Right cardiac atrium (tissue), 5 donors: Measurements from ENCODE around the gene DSTYK. TPM values are rescaled to one million over a fixed set of nuclear protein-coding genes. Genes with fewer than 3 reads are reported as not detected.

Experiments
- ATAC-seq, 2 donors: fragments of 200-7000 bp; cut with Tn5 transposase; one replicate each; pipeline versions ENCODE4 v1.8.0 to v1.9.1; 2020; ENCODE audit warnings: moderate library complexity in 2 of 2, mild to moderate bottlenecking in 1 of 2
- DNase-seq, 3 donors: peaks; one replicate each; pipeline ENCODE4 v3.0.0-alpha.2; 2020
- H3K27ac ChIP-seq: one replicate; pipeline ENCODE4 v1.5.1; 2013; ENCODE audit warnings: mild to moderate bottlenecking, low read length, control low read depth, moderate library complexity
- H3K27me3 ChIP-seq: one replicate; pipeline ENCODE4 v1.6.1; 2013; ENCODE audit not compliant: control insufficient read depth, insufficient read depth
- H3K4me1 ChIP-seq: one replicate; pipeline ENCODE4 v1.6.1; 2013; ENCODE audit warnings: low read length; ENCODE audit not compliant: control insufficient read depth, insufficient read depth
- H3K4me3 ChIP-seq: one replicate; pipeline ENCODE4 v1.5.1; 2013; ENCODE audit warnings: low read length, control low read depth
- H3K9me3 ChIP-seq: one replicate; pipeline ENCODE4 v1.6.1; 2013; ENCODE audit warnings: low read length; ENCODE audit not compliant: control insufficient read depth
- WGBS: extraction: QIAGEN DNeasy Blood & Tissue Kit; methylation state at CpG from one replicate; pipeline ENCODE4 v1.1.7; 2013; 5-methylcytosine and 5-hydroxymethylcytosine counted together
- intact Hi-C, 4 donors: fragments of 100-400 bp; cut with DNase I; formaldehyde crosslinking; loops; one replicate each; pipeline versions ENCODE4 v1.11.0 to v1.14.0; 2022 to 2023
- long read RNA-seq, 4 donors: library from polyadenylated mRNA; unstranded; transcript quantifications; one replicate each; pipeline ENCODE4 v2.0.0, GENCODE V29; 2020 to 2021
- polyA plus RNA-seq: library from polyadenylated mRNA; stranded (reverse); fragments of 200-250 nt; gene quantifications from one replicate; pipeline ENCODE4 v1.2.3, GENCODE V29; 2013
- total RNA-seq, 4 donors: library from RNA; stranded (reverse); fragmentation: NEBNext Ultra II Directional; extraction: Animal tissue kit (Norgen Biotek cat#: 25700); gene quantifications; one replicate each; pipeline ENCODE4 v1.2.1, GENCODE V29; 2021
- donor health status: healthy with polysubstance abuse.
- donor health status: DM: no; HTN: yes; CAD: no.
- donor health status: DM: no; HTN: no; CAD: no.
- donor health status: DM: no; HTN: yes; CAD: no; lungs with severe emphysema.
- donor health status: DM: yes; HTN: yes; CAD: no.

The DSTYK gene, protein sequence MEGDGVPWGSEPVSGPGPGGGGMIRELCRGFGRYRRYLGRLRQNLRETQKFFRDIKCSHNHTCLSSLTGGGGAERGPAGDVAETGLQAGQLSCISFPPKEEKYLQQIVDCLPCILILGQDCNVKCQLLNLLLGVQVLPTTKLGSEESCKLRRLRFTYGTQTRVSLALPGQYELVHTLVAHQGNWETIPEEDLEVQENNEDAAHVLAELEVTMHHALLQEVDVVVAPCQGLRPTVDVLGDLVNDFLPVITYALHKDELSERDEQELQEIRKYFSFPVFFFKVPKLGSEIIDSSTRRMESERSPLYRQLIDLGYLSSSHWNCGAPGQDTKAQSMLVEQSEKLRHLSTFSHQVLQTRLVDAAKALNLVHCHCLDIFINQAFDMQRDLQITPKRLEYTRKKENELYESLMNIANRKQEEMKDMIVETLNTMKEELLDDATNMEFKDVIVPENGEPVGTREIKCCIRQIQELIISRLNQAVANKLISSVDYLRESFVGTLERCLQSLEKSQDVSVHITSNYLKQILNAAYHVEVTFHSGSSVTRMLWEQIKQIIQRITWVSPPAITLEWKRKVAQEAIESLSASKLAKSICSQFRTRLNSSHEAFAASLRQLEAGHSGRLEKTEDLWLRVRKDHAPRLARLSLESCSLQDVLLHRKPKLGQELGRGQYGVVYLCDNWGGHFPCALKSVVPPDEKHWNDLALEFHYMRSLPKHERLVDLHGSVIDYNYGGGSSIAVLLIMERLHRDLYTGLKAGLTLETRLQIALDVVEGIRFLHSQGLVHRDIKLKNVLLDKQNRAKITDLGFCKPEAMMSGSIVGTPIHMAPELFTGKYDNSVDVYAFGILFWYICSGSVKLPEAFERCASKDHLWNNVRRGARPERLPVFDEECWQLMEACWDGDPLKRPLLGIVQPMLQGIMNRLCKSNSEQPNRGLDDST
- total RNA-seq: 10 to 100 TPM in 1 of 4 donors, 1 to 10 TPM in 3; 7.9 to 10.1 (median 8.6) TPM
- 4.9 TPM for polyA plus RNA-seq
- long read RNA-seq, donor 1, full-length matches to known transcripts: 19 of 40 reads
- long read RNA-seq, donor 1, partial matches to known transcripts: 11 of 40 reads
- long read RNA-seq, donor 1, other reads (novel, unspliced or antisense): 10 of 40 reads
- long read RNA-seq, donor 2, full-length matches to known transcripts: 7 of 12 reads
- long read RNA-seq, donor 2, partial matches to known transcripts: 2 of 12 reads
- long read RNA-seq, donor 2, other reads (novel, unspliced or antisense): 3 of 12 reads
- long read RNA-seq, donor 3, full-length matches to known transcripts: 18 of 36 reads
- long read RNA-seq, donor 3, partial matches to known transcripts: 6 of 36 reads
- long read RNA-seq, donor 3, other reads (novel, unspliced or antisense): 12 of 36 reads
- long read RNA-seq, donor 4, full-length matches to known transcripts: 5 of 6 reads
- long read RNA-seq, donor 4, partial matches to known transcripts: 0 of 6 reads
- long read RNA-seq, donor 4, other reads (novel, unspliced or antisense): 1 of 6 reads

DNA sequence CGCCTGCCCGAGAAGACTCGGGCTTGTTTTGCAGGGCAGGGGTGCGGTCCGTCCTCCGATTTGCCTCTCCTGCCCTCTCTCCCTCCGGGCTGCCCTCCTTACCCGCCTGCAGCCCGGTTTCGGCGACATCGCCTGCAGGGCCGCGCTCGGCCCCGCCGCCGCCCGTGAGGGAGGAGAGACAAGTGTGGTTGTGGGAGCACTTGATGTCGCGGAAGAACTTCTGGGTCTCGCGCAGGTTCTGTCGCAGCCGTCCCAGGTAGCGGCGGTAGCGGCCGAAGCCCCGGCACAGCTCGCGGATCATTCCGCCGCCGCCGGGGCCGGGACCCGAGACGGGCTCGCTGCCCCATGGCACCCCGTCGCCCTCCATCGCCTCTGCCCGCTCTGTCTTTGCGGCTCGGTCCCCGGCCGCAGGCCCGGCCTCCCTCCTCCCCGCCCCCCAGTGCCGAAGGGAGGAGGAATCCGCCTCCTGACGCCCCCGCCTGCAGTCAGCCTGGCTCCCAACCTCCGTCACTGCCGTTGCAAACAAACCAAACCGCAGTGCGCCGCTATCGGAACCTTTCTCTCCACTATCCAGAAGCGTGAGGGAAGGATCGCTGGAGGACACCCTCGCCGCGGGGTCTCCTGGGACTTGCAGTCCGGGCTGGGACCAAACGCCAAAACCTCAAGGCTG lies at the start of gene DSTYK:
Gene DSTYK, minus strand, starts transcription at position 534 of the 670 bp plus-strand sequence. Its CDS starts 167 bp downstream, at position 367.
- WGBS: under 1% methylated on average over 67 of the region's 67 CpGs
- DNase-seq: peak; percentile 95 to 97 (median 97)
- intact Hi-C loops: no loop called here
- Histone ChIP-seq H3K27ac (peak within 1 kb of the TSS; percentile 54), H3K4me1 (no peaks in the 10 kb centered on the region), H3K27me3 (no peaks in the 10 kb centered on the region), H3K4me3 (peak within 1 kb of the TSS; percentile 77), H3K9me3 (no peaks in the 10 kb centered on the region)
- ATAC-seq: peak; percentile 98 to 99

DNA sequence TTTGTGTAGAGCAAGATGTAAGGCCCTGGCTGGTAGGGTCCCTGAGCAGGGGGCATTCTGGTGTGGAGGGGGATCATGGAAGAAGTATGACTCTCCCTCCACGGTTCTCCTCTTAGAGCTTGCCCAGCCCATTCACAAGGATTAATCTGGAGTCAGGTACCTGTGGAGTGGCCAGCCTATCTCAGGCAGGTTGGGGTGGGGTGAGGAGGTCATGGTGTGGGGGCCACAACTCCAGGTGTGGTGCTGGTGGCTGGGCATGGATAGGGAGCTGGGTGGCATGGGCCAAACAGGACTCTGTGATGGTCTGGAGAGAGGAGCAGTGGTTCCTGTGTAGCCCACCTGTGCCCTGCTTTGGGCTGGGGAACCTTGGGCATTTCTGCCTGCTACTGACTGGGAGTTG lies 48.5 kb upstream of the DSTYK start:
- no peak for DNase-seq
- H3K27ac ChIP-seq: no peak overlapping the region
- peaks cover 15% of the 10 kb centered on the region for H3K4me1 ChIP-seq
- no peaks in the 10 kb centered on the region for H3K27me3 ChIP-seq
- no peak overlapping the region for H3K4me3 ChIP-seq
- ATAC-seq: no peak
- no peaks in the 10 kb centered on the region for H3K9me3 ChIP-seq
- intact Hi-C loops: loop anchor here (5.0 to 10.0 kb wide), 6 partner anchors 75 to 278 kb away; partner anchors contain the start of gene RBBP5 (in 2 of the 4)
- WGBS: 61% methylated on average over 1 of the region's 1 CpG

DNA sequence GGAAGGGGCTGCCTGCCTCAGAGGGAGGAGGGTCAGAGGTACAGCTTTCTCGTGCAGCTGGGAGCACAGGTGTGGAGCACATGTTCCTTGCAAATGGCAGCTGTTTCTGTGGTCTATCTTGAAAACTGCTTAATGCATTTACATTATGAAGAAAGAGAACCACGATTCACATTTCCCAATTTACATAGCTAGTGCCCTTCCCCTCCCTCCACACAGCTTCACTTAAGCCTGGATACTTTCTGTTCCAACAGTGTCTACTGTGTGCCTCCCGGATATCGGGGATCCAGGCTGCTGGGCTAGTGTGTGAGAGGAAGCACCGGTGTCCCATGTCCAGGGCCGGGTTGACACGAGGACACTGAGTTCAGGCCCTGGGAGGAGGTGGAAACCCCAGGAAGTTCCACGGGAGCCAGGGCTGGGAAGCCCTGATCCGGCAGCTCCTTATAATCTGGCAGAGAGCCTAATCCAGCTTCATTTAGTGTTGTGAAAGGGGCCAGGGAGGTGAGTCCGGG lies 47.9 kb upstream of the DSTYK start:
- WGBS: 23% methylated on average over 10 of the region's 10 CpGs

DNA sequence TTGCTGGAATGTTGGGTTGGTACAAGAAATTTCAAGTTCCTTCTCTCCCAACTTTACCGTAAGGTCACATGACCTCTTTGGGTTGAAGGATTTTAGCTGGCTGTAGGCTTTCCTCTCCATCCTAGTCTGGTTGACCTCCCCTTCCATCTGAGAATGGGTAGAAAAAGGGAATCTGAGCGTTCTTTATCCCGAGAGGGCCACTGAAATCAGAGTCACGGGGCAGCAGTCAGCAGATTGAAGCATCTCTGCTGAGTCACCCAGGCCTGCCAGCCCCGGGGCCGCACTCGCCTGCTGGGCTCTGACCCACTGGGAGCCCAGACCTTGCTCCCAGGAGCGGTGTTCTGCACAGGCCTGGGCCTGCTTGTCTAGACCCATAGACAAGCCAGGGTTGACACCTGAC lies 47.2 kb upstream of the DSTYK start:
- peaks cover 15% of the 10 kb centered on the region for H3K4me1 ChIP-seq
- no peak for DNase-seq

More for the DNA sequence above, 47.9 kb upstream of the DSTYK start:
- ATAC-seq (peak; percentile 8 to 39), DNase-seq (peak in 1 of 3 donors; percentile 69)
- Histone ChIP-seq H3K27ac (no peak overlapping the region), H3K27me3 (no peaks in the 10 kb centered on the region), H3K9me3 (no peaks in the 10 kb centered on the region), H3K4me1 (peaks cover 15% of the 10 kb centered on the region), H3K4me3 (no peak overlapping the region)
- intact Hi-C loops: loop anchor here (5.0 to 10.0 kb wide), 6 partner anchors 75 to 277 kb away; partner anchors contain the start of gene RBBP5 (in 2 of the 4)

DNA sequence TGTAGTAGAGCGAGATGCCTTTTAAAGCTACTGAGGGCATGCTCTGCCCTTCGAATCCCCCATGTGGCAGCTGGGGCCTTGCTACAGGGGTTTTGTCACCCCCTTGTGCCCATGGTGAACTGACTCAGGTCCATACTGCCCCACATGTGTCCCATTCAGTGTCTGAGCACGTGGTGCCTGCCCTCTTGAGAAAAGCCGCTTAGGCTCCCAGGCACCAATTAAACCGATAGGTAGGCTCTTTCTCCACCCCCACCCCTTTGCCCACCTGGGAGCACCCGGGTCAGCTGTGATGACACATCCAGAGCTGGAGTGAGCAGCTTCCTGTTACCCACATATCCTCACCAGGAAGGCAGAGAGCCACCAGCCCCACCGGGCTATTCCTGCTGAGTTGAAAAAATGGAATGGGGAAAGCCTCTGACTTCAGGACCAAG lies 46.8 kb upstream of the DSTYK start:
- no peak overlapping the region for H3K4me3 ChIP-seq

More for the DNA sequence above, 47.2 kb upstream of the DSTYK start:
- no peak overlapping the region for H3K4me3 ChIP-seq
- no peaks in the 10 kb centered on the region for H3K9me3 ChIP-seq
- 80% methylated on average over 8 of the region's 8 CpGs for WGBS
- intact Hi-C loops: loop anchor here (5.0 to 10.0 kb wide), 6 partner anchors 74 to 276 kb away; partner anchors contain the start of gene RBBP5 (in 2 of the 4)
- ATAC-seq: no peak
- H3K27ac ChIP-seq: no peak overlapping the region
- H3K27me3 ChIP-seq: no peaks in the 10 kb centered on the region

DNA sequence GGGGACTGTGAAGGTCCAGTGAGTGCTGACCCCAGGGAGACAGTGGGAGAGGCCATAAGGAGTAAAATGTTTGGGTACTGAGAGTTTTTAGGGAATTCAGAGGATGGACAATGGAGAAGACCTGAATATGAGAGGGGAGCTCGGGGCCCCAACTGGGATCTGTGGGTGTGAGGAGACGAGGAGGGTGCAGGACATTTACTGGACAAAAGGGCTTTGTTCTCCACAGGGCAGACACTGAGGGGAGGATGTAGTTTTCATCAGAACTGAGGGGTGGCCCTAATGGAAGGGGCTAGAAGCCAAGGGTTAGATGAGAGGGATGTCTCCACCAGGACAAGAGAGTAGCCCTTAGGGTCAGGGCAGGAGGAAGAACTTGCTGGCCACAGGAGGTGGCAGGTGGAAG lies 46.2 kb upstream of the DSTYK start:
- DNase-seq: no peak
- H3K27ac ChIP-seq: no peak overlapping the region
- intact Hi-C loops: loop anchor here (5.0 to 10.0 kb wide), 6 partner anchors 73 to 275 kb away; partner anchors contain the start of gene RBBP5 (in 2 of the 4)

More for the DNA sequence above, 46.8 kb upstream of the DSTYK start:
- Histone ChIP-seq H3K27me3 (no peaks in the 10 kb centered on the region), H3K9me3 (no peaks in the 10 kb centered on the region), H3K27ac (no peak overlapping the region), H3K4me1 (peaks cover 13% of the 10 kb centered on the region)
- 78% methylated on average over 7 of the region's 7 CpGs for WGBS
- DNase-seq (no peak), ATAC-seq (no peak)
- intact Hi-C loops: loop anchor here (5.0 to 10.0 kb wide), 6 partner anchors 73 to 276 kb away; partner anchors contain the start of gene RBBP5 (in 2 of the 4)

DNA sequence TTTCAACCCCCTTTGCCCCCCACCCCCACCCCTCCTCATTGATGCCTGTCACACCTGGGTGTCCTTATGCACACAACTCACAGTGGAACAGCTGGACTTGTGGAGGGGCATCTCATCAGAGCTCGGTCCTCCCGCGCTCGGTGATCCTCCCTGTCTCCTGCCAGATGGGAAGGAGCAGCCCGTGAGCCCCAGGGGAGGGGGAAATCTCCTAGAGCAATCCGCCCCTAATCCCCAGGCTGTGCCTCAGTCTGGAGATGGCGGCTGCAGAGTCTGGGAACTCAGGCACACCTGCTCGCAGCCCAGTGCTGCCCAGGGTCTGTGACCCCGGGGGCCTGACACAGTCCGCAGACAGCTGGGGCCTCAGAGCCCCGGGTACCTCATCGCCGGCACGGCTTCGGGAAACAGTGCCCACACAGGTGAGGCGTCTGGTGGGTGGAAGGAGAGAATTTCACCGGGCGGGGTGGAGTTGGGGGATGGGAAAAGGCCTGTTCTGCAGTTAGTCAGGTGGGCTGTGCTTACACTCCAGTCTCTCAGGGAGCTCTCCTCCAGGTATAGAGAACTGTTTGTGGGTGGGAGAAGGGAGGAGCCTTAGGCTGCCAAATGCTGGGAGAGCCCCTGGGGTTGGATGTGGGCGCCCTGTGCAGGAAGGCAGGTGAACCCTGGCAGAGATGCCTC lies 45.6 kb upstream of the DSTYK start:
- Histone ChIP-seq H3K27ac (no peak overlapping the region), H3K9me3 (no peaks in the 10 kb centered on the region), H3K4me3 (no peak overlapping the region), H3K4me1 (peaks cover 13% of the 10 kb centered on the region), H3K27me3 (no peaks in the 10 kb centered on the region)
- 91% methylated on average over 19 of the region's 19 CpGs for WGBS
- ATAC-seq: no peak
- intact Hi-C loops: loop anchor here (5.0 to 10.0 kb wide), 6 partner anchors 72 to 275 kb away; partner anchors contain the start of gene RBBP5 (in 2 of the 4)
- DNase-seq: no peak

More for the DNA sequence above, 46.2 kb upstream of the DSTYK start:
- 70% methylated on average over 2 of the region's 2 CpGs for WGBS
- peaks cover 13% of the 10 kb centered on the region for H3K4me1 ChIP-seq
- H3K27me3 ChIP-seq: no peaks in the 10 kb centered on the region
- no peak overlapping the region for H3K4me3 ChIP-seq
- no peak for ATAC-seq
- no peaks in the 10 kb centered on the region for H3K9me3 ChIP-seq

DNA sequence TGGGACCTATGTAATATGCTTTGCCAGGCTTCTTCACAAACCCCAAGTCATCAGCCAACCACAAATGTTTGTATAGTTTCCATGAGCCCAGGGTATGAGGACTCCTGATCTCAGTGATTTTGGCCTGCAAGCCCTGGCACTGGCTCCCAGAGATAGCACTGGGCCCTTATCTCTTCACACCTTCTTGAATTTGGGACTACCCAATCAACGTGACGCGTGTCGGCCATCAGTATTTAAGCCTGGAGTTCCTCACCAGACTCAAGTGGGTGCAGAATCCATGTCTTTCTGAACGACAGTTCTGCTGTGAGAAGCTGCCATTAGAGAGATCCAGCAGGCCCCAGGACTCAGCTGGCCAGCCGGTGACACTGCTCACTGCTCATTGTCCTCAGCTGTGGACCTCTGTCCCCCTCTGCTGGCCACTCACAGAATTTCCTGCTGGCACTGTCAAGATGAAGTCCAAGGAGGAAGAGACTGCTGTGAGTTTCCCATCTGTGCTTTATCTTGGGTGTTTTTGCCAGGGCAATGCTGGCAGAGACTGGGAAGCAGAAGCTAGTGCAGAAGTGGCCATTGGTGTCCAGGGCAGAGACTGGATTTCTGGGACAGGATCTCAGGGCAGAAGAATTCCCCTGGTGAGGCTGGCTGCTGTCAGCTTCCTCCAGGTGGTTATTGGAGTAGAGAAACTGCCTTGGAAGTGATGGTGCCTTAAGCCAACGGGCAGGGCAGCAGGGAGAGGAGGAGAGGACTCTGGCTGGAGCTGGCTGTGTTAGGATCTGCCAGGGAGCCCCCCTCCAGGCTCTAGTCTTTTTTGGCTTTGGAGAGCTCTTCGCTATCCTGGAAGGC lies 44.7 kb upstream of the DSTYK start:
- no peaks in the 10 kb centered on the region for H3K9me3 ChIP-seq
- H3K4me1 ChIP-seq: peaks cover 10% of the 10 kb centered on the region
- peak overlapping the region; percentile 48 for H3K27ac ChIP-seq
- no peaks in the 10 kb centered on the region for H3K27me3 ChIP-seq
- intact Hi-C loops: loop anchor here (5.0 to 10.0 kb wide), 6 partner anchors 71 to 274 kb away; partner anchors contain the start of gene RBBP5 (in 2 of the 4)
- ATAC-seq (peak; percentile 88 to 91), DNase-seq (peak; percentile 89 to 96 (median 94))
- 23% methylated on average over 8 of the region's 8 CpGs for WGBS
- H3K4me3 ChIP-seq: no peak overlapping the region
